BE2C (cell line): ENCODE measurements around the gene DOC2A.

Source experiments
- DNase-seq: peaks from one replicate; pipeline ENCODE4 v3.0.0-alpha.2; 2020
- H3K27me3 ChIP-seq: fragments of 250-450 bp; sonication (Bioruptor Pico); 2 replicates; pipeline ENCODE4 v1.5.1; 2020; ENCODE audit warnings: mild to moderate bottlenecking
- H3K36me3 ChIP-seq: fragments of 250-450 bp; sonication (Bioruptor Pico); 2 replicates; pipeline ENCODE4 v1.5.1; 2020; ENCODE audit warnings: mild to moderate bottlenecking
- H3K4me1 ChIP-seq: fragments of 250-450 bp; sonication (Bioruptor Pico); 2 replicates; pipeline ENCODE4 v1.5.1; 2020
- H3K4me3 ChIP-seq: 2 replicates; pipeline ENCODE4 v1.5.1; 2011; ENCODE audit warnings: low read depth, low read length
- H3K9me3 ChIP-seq: fragments of 250-450 bp; sonication (Bioruptor Pico); 2 replicates; pipeline ENCODE4 v1.5.1; 2020
- TF ChIP-seq, protein P1 (sequence below): IDR thresholded peaks from 2 replicates; pipeline ENCODE4 v1.5.1; 2012; ENCODE audit warnings: mild to moderate bottlenecking, low read depth, low read length

Gene DOC2A

DNA sequence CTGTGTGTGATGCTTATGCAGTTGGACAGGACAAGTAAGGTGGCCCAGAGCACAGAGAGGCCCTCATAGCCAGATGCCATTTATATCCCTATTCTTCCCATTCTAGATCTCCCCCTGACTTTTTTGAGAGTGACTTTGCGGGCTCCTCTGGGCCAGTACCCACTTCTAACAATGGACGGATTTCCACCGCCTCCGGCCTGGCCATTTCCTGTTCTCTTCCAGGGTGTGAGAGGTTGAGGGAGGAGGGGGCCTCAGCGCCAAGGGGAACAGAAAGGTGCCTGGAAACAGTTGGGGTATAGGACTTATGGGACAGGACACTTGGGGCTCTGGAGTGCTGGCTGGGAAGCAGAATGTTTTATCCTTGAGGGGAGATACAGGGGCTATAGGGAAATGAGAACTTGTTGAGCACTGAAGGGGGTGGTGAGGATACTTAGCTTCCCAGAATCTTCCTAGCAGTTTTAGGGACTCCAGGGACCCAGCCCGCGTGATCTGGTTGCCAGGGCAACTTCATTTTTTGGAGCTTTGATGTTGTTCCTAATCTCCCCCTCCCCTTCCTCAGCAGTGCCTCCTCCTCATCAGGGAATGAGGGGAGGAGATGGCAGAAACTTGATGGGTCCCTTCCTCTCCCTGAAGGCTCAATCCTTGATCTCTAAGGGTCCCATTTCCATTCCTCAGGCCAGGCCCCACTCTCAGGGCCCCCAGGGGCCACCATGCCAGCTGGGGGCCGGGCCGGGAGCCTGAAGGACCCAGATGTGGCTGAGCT, 33.6 kb downstream of the DOC2A start:
- no peaks in the 10 kb centered on the region for H3K4me1 ChIP-seq
- peaks cover 47% of the 10 kb centered on the region for H3K36me3 ChIP-seq
- peaks cover 8% of the 10 kb centered on the region; the same call in 1 of the 2 replicates for H3K9me3 ChIP-seq
- TF ChIP-seq, protein P1, sequence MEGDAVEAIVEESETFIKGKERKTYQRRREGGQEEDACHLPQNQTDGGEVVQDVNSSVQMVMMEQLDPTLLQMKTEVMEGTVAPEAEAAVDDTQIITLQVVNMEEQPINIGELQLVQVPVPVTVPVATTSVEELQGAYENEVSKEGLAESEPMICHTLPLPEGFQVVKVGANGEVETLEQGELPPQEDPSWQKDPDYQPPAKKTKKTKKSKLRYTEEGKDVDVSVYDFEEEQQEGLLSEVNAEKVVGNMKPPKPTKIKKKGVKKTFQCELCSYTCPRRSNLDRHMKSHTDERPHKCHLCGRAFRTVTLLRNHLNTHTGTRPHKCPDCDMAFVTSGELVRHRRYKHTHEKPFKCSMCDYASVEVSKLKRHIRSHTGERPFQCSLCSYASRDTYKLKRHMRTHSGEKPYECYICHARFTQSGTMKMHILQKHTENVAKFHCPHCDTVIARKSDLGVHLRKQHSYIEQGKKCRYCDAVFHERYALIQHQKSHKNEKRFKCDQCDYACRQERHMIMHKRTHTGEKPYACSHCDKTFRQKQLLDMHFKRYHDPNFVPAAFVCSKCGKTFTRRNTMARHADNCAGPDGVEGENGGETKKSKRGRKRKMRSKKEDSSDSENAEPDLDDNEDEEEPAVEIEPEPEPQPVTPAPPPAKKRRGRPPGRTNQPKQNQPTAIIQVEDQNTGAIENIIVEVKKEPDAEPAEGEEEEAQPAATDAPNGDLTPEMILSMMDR, result no peak
- H3K27me3 ChIP-seq, result no peaks in the 10 kb centered on the region
- no peak for DNase-seq
- no peak overlapping the region for H3K4me3 ChIP-seq

DNA sequence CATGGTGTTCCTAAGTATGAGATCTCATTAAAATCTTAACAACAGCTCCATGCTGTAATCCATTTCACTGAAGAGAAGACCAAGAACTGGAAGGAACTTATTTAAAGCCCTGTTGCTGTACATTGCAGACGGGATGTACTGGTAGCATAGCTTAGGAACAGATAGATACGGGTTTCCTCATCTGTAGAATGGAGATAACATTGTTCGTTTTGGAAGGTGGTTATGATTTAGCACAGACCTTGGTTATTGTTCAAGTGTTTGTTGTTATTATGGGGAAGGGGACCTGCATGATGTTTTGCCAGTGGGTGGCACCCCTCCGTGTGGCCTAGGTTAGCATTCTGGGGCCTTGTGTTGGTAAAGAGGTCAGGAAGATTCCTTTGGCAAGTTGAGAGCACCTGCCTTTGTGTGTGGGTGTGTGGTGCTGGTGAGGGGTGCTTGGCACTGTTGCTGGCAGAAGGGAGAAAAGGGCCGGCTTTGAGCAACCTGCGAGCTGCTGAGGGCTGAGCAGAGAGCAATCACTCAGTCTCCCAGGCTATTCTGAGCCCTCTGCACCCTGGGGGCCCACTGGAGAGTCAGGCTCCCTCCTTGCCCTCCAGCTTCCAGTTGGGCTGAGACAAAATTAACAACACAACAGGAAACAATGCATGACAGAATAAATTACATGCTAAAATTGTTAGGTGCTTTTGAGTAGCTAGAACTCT, 34.9 kb downstream of the DOC2A start:
- Histone ChIP-seq H3K27me3 (no peaks in the 10 kb centered on the region), H3K4me3 (peak overlapping the region; percentile 94), H3K36me3 (peaks cover 34% of the 10 kb centered on the region), H3K4me1 (no peaks in the 10 kb centered on the region), H3K9me3 (peaks cover 8% of the 10 kb centered on the region; the same call in 1 of the 2 replicates)
- no peak for DNase-seq
- TF ChIP-seq, protein P1, result no peak

GRCh38 chr16:29975134-29975538, 35.7 kb downstream of the DOC2A start:
- no peak for DNase-seq
- peaks cover 26% of the 10 kb centered on the region for H3K36me3 ChIP-seq
- H3K4me1 ChIP-seq, result no peaks in the 10 kb centered on the region
- H3K9me3 ChIP-seq, result peaks cover 8% of the 10 kb centered on the region; the same call in 1 of the 2 replicates
- H3K27me3 ChIP-seq, result no peaks in the 10 kb centered on the region
- TF ChIP-seq, protein P1, result no peak
- peak overlapping the region; percentile 94 for H3K4me3 ChIP-seq

DNA sequence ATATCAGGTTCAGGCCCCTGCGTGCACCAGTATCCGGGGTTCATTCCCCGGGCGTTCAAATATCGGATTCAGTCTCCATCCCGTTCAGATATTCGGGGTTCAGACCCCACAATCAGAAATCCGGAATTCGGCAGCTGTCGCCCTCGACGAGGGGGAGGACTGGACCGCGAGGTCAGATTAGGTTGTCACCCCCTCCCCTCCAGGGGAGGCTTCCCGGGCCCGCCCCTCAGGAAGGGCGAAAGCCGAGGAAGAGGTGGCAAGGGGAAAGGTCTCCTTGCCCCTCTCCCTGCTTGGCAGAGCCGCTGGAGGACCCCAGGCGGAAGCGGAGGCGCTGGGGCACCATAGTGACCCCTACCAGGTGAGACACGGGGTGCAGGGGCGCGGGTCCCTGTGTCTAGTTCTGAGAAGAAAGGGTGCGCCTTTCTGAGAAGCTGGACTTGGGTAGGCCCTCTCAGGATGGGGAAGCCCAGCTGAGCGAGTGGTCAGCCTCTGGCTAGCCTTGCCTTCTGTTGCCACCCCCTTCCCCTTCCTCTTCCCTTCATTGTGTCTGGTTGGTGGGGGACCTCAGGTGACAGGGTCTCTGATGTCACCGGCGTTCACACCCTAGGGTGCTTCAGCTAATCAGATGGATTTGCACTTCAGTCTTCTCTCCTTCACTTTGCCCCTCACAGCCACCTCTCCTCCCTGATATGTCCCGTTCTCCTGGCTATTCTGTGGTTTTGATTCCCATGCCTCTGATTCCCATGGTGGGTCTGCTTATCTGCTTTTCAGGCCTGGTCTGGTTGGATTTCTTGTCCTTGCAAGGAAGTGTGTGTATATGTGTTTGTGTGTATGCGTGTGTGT, 36.3 kb downstream of the DOC2A start:
- Histone ChIP-seq H3K4me3 (peak overlapping the region; percentile 94), H3K9me3 (peaks cover 8% of the 10 kb centered on the region; the same call in 1 of the 2 replicates), H3K27me3 (no peaks in the 10 kb centered on the region), H3K36me3 (peaks cover 20% of the 10 kb centered on the region), H3K4me1 (no peaks in the 10 kb centered on the region)
- DNase-seq, result no peak
- TF ChIP-seq, protein P1, result no peak

- H3K27me3 ChIP-seq, result no peaks in the 10 kb centered on the region
- peak; percentile 100 for DNase-seq
- peaks cover 11% of the 10 kb centered on the region for H3K36me3 ChIP-seq
- H3K4me1 ChIP-seq, result no peaks in the 10 kb centered on the region
- H3K9me3 ChIP-seq, result peaks cover 8% of the 10 kb centered on the region; the same call in 1 of the 2 replicates
- TF ChIP-seq, protein P1, result no peak
- H3K4me3 ChIP-seq, result peak within 1 kb of the TSS; percentile 94
Observed at GRCh38 chr16:29973384-29974246, 37.2 kb downstream of the DOC2A start, which contains the start of gene TAOK2. Gene TAOK2 (plus strand): TSS chr16:29973868. CDS start chr16:29977773, 3,905 bp downstream.
